OCI-LY1 (cell line): ENCODE data around the gene CTCFL.

Source experiments
- H2AFZ ChIP-seq: fragments of 200-600 bp; sonication (generic), shearing (Covaris generic); 2 replicates; pipeline ENCODE4 v1.6.0; 2014; ENCODE audit warnings: antibody characterized with exemption, mild to moderate bottlenecking, low read length
- H3F3A ChIP-seq: fragments of 200-600 bp; sonication (generic), shearing (Covaris generic); 2 replicates; pipeline ENCODE4 v1.6.0; 2014; ENCODE audit warnings: mild to moderate bottlenecking, antibody characterized with exemption, low read length, moderate library complexity; ENCODE audit not compliant: insufficient read depth
- H3K27ac ChIP-seq: fragments of 200-600 bp; sonication (generic); 2 replicates; pipeline ENCODE4 v1.5.1; 2014; ENCODE audit warnings: low read length, mixed run types, mild to moderate bottlenecking, low read depth; ENCODE audit not compliant: poor library complexity, severe bottlenecking
- H3K27me3 ChIP-seq: fragments of 200-600 bp; sonication (generic); 2 replicates; pipeline ENCODE4 v1.6.0; 2014; ENCODE audit warnings: antibody characterized with exemption, mild to moderate bottlenecking, low read length, moderate library complexity; ENCODE audit not compliant: insufficient read depth
- H3K36me3 ChIP-seq: fragments of 200-600 bp; sonication (generic); 2 replicates; pipeline ENCODE4 v1.6.1; 2014; ENCODE audit warnings: mild to moderate bottlenecking, antibody characterized with exemption, low read length, moderate library complexity, mixed read lengths; ENCODE audit not compliant: insufficient read depth
- H3K4me1 ChIP-seq: fragments of 200-600 bp; sonication (generic); 2 replicates; pipeline ENCODE4 v1.5.1; 2014; ENCODE audit warnings: mild to moderate bottlenecking, low read length, moderate library complexity; ENCODE audit not compliant: insufficient read depth, severe bottlenecking
- H3K4me2 ChIP-seq: fragments of 200-600 bp; sonication (generic), shearing (Covaris generic); 2 replicates; pipeline ENCODE4 v1.6.1; 2014; ENCODE audit warnings: low read length
- H3K4me3 ChIP-seq: fragments of 200-600 bp; sonication (generic); 2 replicates; pipeline ENCODE4 v1.5.1; 2014; ENCODE audit warnings: low read length, low read depth, mild to moderate bottlenecking, mixed read lengths; ENCODE audit not compliant: poor library complexity, severe bottlenecking
- H3K79me2 ChIP-seq: fragments of 200-600 bp; shearing (Covaris generic); 2 replicates; pipeline ENCODE4 v1.6.1; 2016; ENCODE audit warnings: mixed run types, low read length, mixed read lengths; ENCODE audit not compliant: insufficient read depth
- H3K9ac ChIP-seq: fragments of 200-600 bp; sonication (generic), shearing (Covaris generic); 2 replicates; pipeline ENCODE4 v1.6.1; 2014; ENCODE audit warnings: mild to moderate bottlenecking, low read length, mixed read lengths
- H3K9me2 ChIP-seq: fragments of 200-600 bp; sonication (generic), shearing (Covaris generic); 2 replicates; pipeline ENCODE4 v1.6.1; 2014; ENCODE audit warnings: low read depth, mild to moderate bottlenecking, low read length, mixed read lengths
- H3K9me3 ChIP-seq: fragments of 200-600 bp; shearing (Covaris generic); 2 replicates; pipeline ENCODE4 v1.6.1; 2014; ENCODE audit warnings: low read length, mixed read lengths
- H4K20me1 ChIP-seq: fragments of 200-600 bp; sonication (generic), shearing (Covaris generic); 2 replicates; pipeline ENCODE4 v1.6.0; 2016; ENCODE audit warnings: mild to moderate bottlenecking, low read length; ENCODE audit not compliant: insufficient read depth
- EZH2 ChIP-seq: fragments of 200-600 bp; sonication (generic), shearing (Covaris generic); IDR thresholded peaks from 2 replicates; pipeline ENCODE4 v1.8.0; 2017; ENCODE audit warnings: borderline replicate concordance, mixed run types, mild to moderate bottlenecking, antibody characterized with exemption, low read length, moderate library complexity, mixed read lengths
- TF ChIP-seq, protein P1 (sequence below): fragments of 200-600 bp; sonication (generic), shearing (Covaris generic); IDR thresholded peaks from 2 replicates; pipeline ENCODE4 v1.5.1; 2017; ENCODE audit warnings: mild to moderate bottlenecking, antibody characterized with exemption, low read length, moderate library complexity, mixed read lengths

CTCFL gene

GRCh38 chr20:57482148-57482547 is 42.8 kb downstream of the CTCFL start:
- Histone ChIP-seq H3K4me2 (peak overlapping the region; percentile 65), H2AFZ (no peak overlapping the region), H3K4me1 (peaks cover 74% of the 10 kb centered on the region), H3K36me3 (peaks cover 31% of the 10 kb centered on the region), H3K27ac (peak overlapping the region; percentile 98), H4K20me1 (no peaks in the 10 kb centered on the region), H3K4me3 (peak overlapping the region; percentile 18), H3K27me3 (no peaks in the 10 kb centered on the region), H3K79me2 (no peaks in the 10 kb centered on the region), H3K9ac (peak overlapping the region; percentile 45; the same call in 1 of the 2 replicates), H3K9me2 (no peaks in the 10 kb centered on the region), H3F3A (peaks cover 6% of the 10 kb centered on the region), H3K9me3 (no peaks in the 10 kb centered on the region; the same call in 1 of the 2 replicates)
- TF ChIP-seq, protein P1, sequence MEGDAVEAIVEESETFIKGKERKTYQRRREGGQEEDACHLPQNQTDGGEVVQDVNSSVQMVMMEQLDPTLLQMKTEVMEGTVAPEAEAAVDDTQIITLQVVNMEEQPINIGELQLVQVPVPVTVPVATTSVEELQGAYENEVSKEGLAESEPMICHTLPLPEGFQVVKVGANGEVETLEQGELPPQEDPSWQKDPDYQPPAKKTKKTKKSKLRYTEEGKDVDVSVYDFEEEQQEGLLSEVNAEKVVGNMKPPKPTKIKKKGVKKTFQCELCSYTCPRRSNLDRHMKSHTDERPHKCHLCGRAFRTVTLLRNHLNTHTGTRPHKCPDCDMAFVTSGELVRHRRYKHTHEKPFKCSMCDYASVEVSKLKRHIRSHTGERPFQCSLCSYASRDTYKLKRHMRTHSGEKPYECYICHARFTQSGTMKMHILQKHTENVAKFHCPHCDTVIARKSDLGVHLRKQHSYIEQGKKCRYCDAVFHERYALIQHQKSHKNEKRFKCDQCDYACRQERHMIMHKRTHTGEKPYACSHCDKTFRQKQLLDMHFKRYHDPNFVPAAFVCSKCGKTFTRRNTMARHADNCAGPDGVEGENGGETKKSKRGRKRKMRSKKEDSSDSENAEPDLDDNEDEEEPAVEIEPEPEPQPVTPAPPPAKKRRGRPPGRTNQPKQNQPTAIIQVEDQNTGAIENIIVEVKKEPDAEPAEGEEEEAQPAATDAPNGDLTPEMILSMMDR: peak; percentile 17; the same call in 1 of the 2 replicates
- TF ChIP-seq EZH2: no peak

DNA sequence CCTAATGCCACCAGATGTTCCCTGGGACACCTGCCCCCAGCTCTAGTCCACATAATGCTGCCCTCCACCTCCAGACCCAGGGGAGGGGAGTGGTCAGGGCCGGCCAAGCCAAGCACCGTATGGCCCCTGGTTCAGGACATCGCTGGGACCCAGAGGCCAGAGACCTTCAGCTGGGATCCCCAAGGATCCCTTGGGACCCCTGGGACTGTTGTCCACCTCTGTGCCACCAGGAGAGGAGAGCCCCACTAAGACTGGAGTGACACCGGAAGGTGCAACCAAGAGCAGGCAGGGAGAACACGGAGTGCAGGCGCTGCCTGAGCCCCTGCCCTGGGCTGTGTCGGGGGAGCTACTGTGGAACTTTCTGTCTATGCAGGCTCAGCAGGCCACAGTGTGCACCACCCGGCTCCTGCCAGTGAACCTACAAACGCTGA is 43.6 kb downstream of the CTCFL start:
- H3K4me1 ChIP-seq: peaks cover 83% of the 10 kb centered on the region
- TF ChIP-seq, protein P1: no peak
- no peak for TF ChIP-seq EZH2

GRCh38 chr20:57480444-57481160 is 44.3 kb downstream of the CTCFL start:
- Histone ChIP-seq H3K27ac (peak overlapping the region; percentile 98), H3K36me3 (peaks cover 18% of the 10 kb centered on the region), H3K9ac (peak overlapping the region; percentile 73), H3K79me2 (no peaks in the 10 kb centered on the region), H3K9me2 (no peaks in the 10 kb centered on the region), H3K4me1 (peaks cover 89% of the 10 kb centered on the region), H3K27me3 (no peaks in the 10 kb centered on the region), H2AFZ (no peak overlapping the region), H3K4me3 (peak overlapping the region; percentile 43), H3K9me3 (no peaks in the 10 kb centered on the region; the same call in 1 of the 2 replicates), H3F3A (peaks cover 13% of the 10 kb centered on the region), H3K4me2 (peak overlapping the region; percentile 65), H4K20me1 (no peaks in the 10 kb centered on the region)
- TF ChIP-seq, protein P1: no peak
- no peak for TF ChIP-seq EZH2

More for the DNA sequence above, 43.6 kb downstream of the CTCFL start:
- H3K4me2 ChIP-seq: peak overlapping the region; percentile 65
- no peaks in the 10 kb centered on the region for H4K20me1 ChIP-seq
- no peaks in the 10 kb centered on the region for H3K9me2 ChIP-seq
- peak overlapping the region; percentile 98 for H3K27ac ChIP-seq
- no peaks in the 10 kb centered on the region for H3K27me3 ChIP-seq
- H3K9ac ChIP-seq: peak overlapping the region; percentile 73
- peaks cover 25% of the 10 kb centered on the region for H3K36me3 ChIP-seq
- peaks cover 6% of the 10 kb centered on the region for H3F3A ChIP-seq
- no peak overlapping the region for H2AFZ ChIP-seq
- no peaks in the 10 kb centered on the region; the same call in 1 of the 2 replicates for H3K9me3 ChIP-seq
- H3K4me3 ChIP-seq: peak overlapping the region; percentile 43
- no peaks in the 10 kb centered on the region for H3K79me2 ChIP-seq
